Tongue (tissue), 2 donors: ENCODE data around the gene METAP1D. TPM values are rescaled to one million over a fixed set of nuclear protein-coding genes. Genes with fewer than 3 reads are reported as not detected.
"Not testable (repeated sequence)": the region's sequence is repeated elsewhere in the genome, so short reads cannot be mapped to it uniquely, and the experiment has no call there.

Experiments
- DNase-seq: peaks from one replicate; pipeline ENCODE4 v3.0.0-alpha.2; 2015
- total RNA-seq: library from RNA; depleted of rRNA; stranded (reverse); fragments of >200 nt; gene quantifications from one replicate; pipeline ENCODE4 v1.2.3, GENCODE V29; 2014

The METAP1D gene
- total RNA-seq: 15.1 TPM

- DNase-seq: peak; percentile 95
Measured at GRCh38 chr2:171999604-172000469, at the start of gene METAP1D. Gene METAP1D (plus strand): TSS chr2:171999953. CDS start chr2:171999970, 17 bp downstream.

- no peak for DNase-seq
Measured at GRCh38 chr2:171952276-171952675, 47.5 kb upstream of the METAP1D start.

GRCh38 chr2:171952748-171953147 lies 47.0 kb upstream of the METAP1D start:
- no peak for DNase-seq

GRCh38 chr2:171956135-171956825 lies 43.5 kb upstream of the METAP1D start:
- DNase-seq: peak; percentile 10

GRCh38 chr2:171957061-171957460 lies 42.7 kb upstream of the METAP1D start:
- no peak for DNase-seq

- no peak for DNase-seq
Measured at GRCh38 chr2:171958475-171958874, 41.3 kb upstream of the METAP1D start.

GRCh38 chr2:171959998-171960397 lies 39.8 kb upstream of the METAP1D start:
- no peak for DNase-seq

- DNase-seq: no peak
Measured at GRCh38 chr2:171960570-171960969, 39.2 kb upstream of the METAP1D start.

- DNase-seq: no peak
Measured at GRCh38 chr2:171963198-171963597, 36.6 kb upstream of the METAP1D start.

- DNase-seq: no peak
Measured at GRCh38 chr2:171964308-171964707, 35.4 kb upstream of the METAP1D start.

GRCh38 chr2:171965238-171965637 lies 34.5 kb upstream of the METAP1D start:
- no peak for DNase-seq

GRCh38 chr2:171965661-171966060 lies 34.1 kb upstream of the METAP1D start:
- no peak for DNase-seq

- DNase-seq: no peak
Measured at GRCh38 chr2:171966235-171966634, 33.5 kb upstream of the METAP1D start.

- no peak for DNase-seq
Measured at GRCh38 chr2:171966688-171967087, 33.1 kb upstream of the METAP1D start.

- DNase-seq: no peak
Measured at GRCh38 chr2:171968509-171968908, 31.2 kb upstream of the METAP1D start.

- DNase-seq: no peak
Measured at GRCh38 chr2:171972329-171972982, 27.3 kb upstream of the METAP1D start.

GRCh38 chr2:171979103-171979502 lies 20.6 kb upstream of the METAP1D start:
- DNase-seq: no peak

GRCh38 chr2:171983924-171984323 lies 15.8 kb upstream of the METAP1D start:
- not testable (repeated sequence) for DNase-seq

- no peak for DNase-seq
Measured at GRCh38 chr2:171985076-171985475, 14.7 kb upstream of the METAP1D start.

- DNase-seq: no peak
Measured at GRCh38 chr2:171986778-171987177, 13.0 kb upstream of the METAP1D start.

- no peak for DNase-seq
Measured at GRCh38 chr2:171991027-171991426, 8.7 kb upstream of the METAP1D start.

GRCh38 chr2:171995586-171995985 lies 4.2 kb upstream of the METAP1D start:
- DNase-seq: no peak

- DNase-seq: no peak
Measured at GRCh38 chr2:171996021-171996420, 3.7 kb upstream of the METAP1D start.
